CD4-positive, alpha-beta T cell treated with Interleukin-4 for 4 hours (primary cell): ENCODE results near the gene B3GLCT.
"Not testable (repeated sequence)": the region's sequence is repeated elsewhere in the genome, so short reads cannot be mapped to it uniquely, and the experiment has no call there.

ENCODE experiments used
- DNase-seq: peaks from one replicate; pipeline ENCODE4 v3.0.0-alpha.2; 2020

B3GLCT gene

GRCh38 chr13:31286930-31287329, 87.2 kb downstream of the B3GLCT start:
- no peak for DNase-seq

- no peak for DNase-seq
These were observed 101.3 kb downstream of the B3GLCT start for GRCh38 chr13:31301119-31301518.

- DNase-seq, result no peak
These were observed 110.6 kb downstream of the B3GLCT start for GRCh38 chr13:31310356-31310755.

- no peak for DNase-seq
These were observed 111.0 kb downstream of the B3GLCT start for GRCh38 chr13:31310786-31311185.

GRCh38 chr13:31311921-31312320, 112.1 kb downstream of the B3GLCT start:
- DNase-seq, result no peak

- no peak for DNase-seq
These were observed 115.2 kb downstream of the B3GLCT start for GRCh38 chr13:31314961-31315360.

GRCh38 chr13:31320946-31321345, 121.2 kb downstream of the B3GLCT start:
- DNase-seq, result no peak

GRCh38 chr13:31321457-31321856, 121.7 kb downstream of the B3GLCT start:
- no peak for DNase-seq

GRCh38 chr13:31322026-31322425, 122.3 kb downstream of the B3GLCT start:
- DNase-seq, result no peak

GRCh38 chr13:31322702-31323405, 123.1 kb downstream of the B3GLCT start:
- DNase-seq, result no peak

- DNase-seq, result no peak
These were observed 127.5 kb downstream of the B3GLCT start for GRCh38 chr13:31327182-31327860.

GRCh38 chr13:31328549-31329235, 128.9 kb downstream of the B3GLCT start:
- no peak for DNase-seq

GRCh38 chr13:31330236-31330635, 130.5 kb downstream of the B3GLCT start:
- DNase-seq, result no peak

- no peak for DNase-seq
These were observed 131.3 kb downstream of the B3GLCT start for GRCh38 chr13:31331068-31331467.

GRCh38 chr13:31334547-31334946, 134.8 kb downstream of the B3GLCT start:
- no peak for DNase-seq

- no peak for DNase-seq
These were observed 135.3 kb downstream of the B3GLCT start for GRCh38 chr13:31334994-31335557.

- DNase-seq, result not testable (repeated sequence)
These were observed 139.8 kb downstream of the B3GLCT start for GRCh38 chr13:31339616-31340015.

- not testable (repeated sequence) for DNase-seq
These were observed 141.1 kb downstream of the B3GLCT start for GRCh38 chr13:31340848-31341247.

GRCh38 chr13:31346891-31347290, 147.1 kb downstream of the B3GLCT start:
- DNase-seq, result no peak

GRCh38 chr13:31349156-31349555, 149.4 kb downstream of the B3GLCT start:
- DNase-seq, result no peak

- DNase-seq, result no peak
These were observed 150.8 kb downstream of the B3GLCT start for GRCh38 chr13:31350560-31350959.

GRCh38 chr13:31351376-31351775, 151.6 kb downstream of the B3GLCT start:
- DNase-seq, result no peak

- no peak for DNase-seq
These were observed 152.7 kb downstream of the B3GLCT start for GRCh38 chr13:31352467-31352866.

- no peak for DNase-seq
These were observed 155.2 kb downstream of the B3GLCT start for GRCh38 chr13:31355001-31355400.
